IMR-90 (cell line): ENCODE data around the gene LDAH. TPM values are rescaled to one million over a fixed set of nuclear protein-coding genes. Genes with fewer than 3 reads are reported as not detected.

Experiments
- ATAC-seq: fragments of 200-7000 bp; cut with Tn5 transposase; 2 replicates; pipeline ENCODE4 v1.9.1; 2020; ENCODE audit warnings: low read depth, mild to moderate bottlenecking, moderate library complexity
- BruUV-seq: library from RNA; stranded (reverse); fragments of 400-500 nt; replicated peaks from 2 replicates; lab custom pipeline; 2021; lab: Mats Ljungman, UMichigan
- CTCF ChIA-PET: fragments of 300-600 bp; formaldehyde crosslinking; extraction: SDS; loops from one replicate; lab custom pipeline; 2021; ENCODE audit warnings: antibody characterized with exemption; lab: Yijun Ruan, JAX
- POLR2A ChIA-PET: fragments of 300-600 bp; sonication (Branson Sonifier 250); formaldehyde crosslinking; loops from one replicate; lab custom pipeline; 2022; ENCODE audit warnings: antibody characterized with exemption; ENCODE audit not compliant: unreplicated experiment; lab: Charles Lee
- DNase-seq: peaks from one replicate; pipeline ENCODE4 v3.0.0; 2013
- H2AFZ ChIP-seq: replicated peaks from 2 replicates; pipeline ENCODE3; 2013; ENCODE audit warnings: low read length, mild to moderate bottlenecking; ENCODE audit not compliant: poor library complexity
- H2AK5ac ChIP-seq: 2 replicates; pipeline ENCODE4 v1.6.1; 2013; ENCODE audit warnings: low read depth, low read length, inconsistent platforms
- H2AK9ac ChIP-seq: replicated peaks from 2 replicates; pipeline ENCODE3; 2013; ENCODE audit warnings: mild to moderate bottlenecking, low read depth, low read length, moderate library complexity; ENCODE audit not compliant: poor library complexity
- H2BK120ac ChIP-seq: 2 replicates; pipeline ENCODE4 v1.6.1; 2013; ENCODE audit warnings: low read depth, low read length, inconsistent platforms
- H2BK15ac ChIP-seq: 3 replicates; pipeline ENCODE4 v1.6.1; 2013; ENCODE audit warnings: low read depth, low read length, inconsistent platforms
- H2BK20ac ChIP-seq: 2 replicates; pipeline ENCODE4 v1.6.1; 2013; ENCODE audit warnings: low read depth, mild to moderate bottlenecking, inconsistent platforms, low read length, moderate library complexity
- H2BK5ac ChIP-seq: 2 replicates; pipeline ENCODE4 v1.6.1; 2013; ENCODE audit warnings: mild to moderate bottlenecking, low read depth, low read length, inconsistent platforms; ENCODE audit not compliant: poor library complexity, severe bottlenecking
- H3K14ac ChIP-seq: replicated peaks from 2 replicates; pipeline ENCODE4 v1.6.1; 2013; ENCODE audit warnings: low read depth, low read length, inconsistent platforms
- H3K18ac ChIP-seq: 2 replicates; pipeline ENCODE4 v1.6.1; 2013; ENCODE audit warnings: low read depth, low read length, control low read depth
- H3K23ac ChIP-seq: 2 replicates; pipeline ENCODE4 v1.6.1; 2013; ENCODE audit warnings: low read depth, low read length, inconsistent platforms
- H3K27ac ChIP-seq: 2 replicates; pipeline ENCODE4 v1.5.1; 2013; ENCODE audit warnings: mild to moderate bottlenecking, control low read depth, low read length; ENCODE audit not compliant: insufficient read depth
- H3K27me3 ChIP-seq: 2 replicates; pipeline ENCODE4 v1.6.1; 2013; ENCODE audit warnings: low read length; ENCODE audit not compliant: control insufficient read depth, insufficient read depth
- H3K36me3 ChIP-seq: 2 replicates; pipeline ENCODE4 v1.6.1; 2013; ENCODE audit warnings: low read length, mixed read lengths; ENCODE audit not compliant: control insufficient read depth, insufficient read depth
- H3K4ac ChIP-seq: 2 replicates; pipeline ENCODE4 v1.6.1; 2013; ENCODE audit warnings: low read depth, low read length, inconsistent platforms
- H3K4me1 ChIP-seq: 2 replicates; pipeline ENCODE4 v1.6.1; 2013; ENCODE audit warnings: low read length, mixed read lengths; ENCODE audit not compliant: control insufficient read depth, insufficient read depth
- H3K4me2 ChIP-seq: 2 replicates; pipeline ENCODE4 v1.6.1; 2013; ENCODE audit warnings: low read depth, mild to moderate bottlenecking, control low read depth, low read length, moderate library complexity
- H3K4me3 ChIP-seq: 2 replicates; pipeline ENCODE4 v1.5.1; 2013; ENCODE audit warnings: low read depth, mild to moderate bottlenecking, control low read depth, low read length, moderate library complexity; ENCODE audit not compliant: insufficient read depth
- H3K56ac ChIP-seq: 2 replicates; pipeline ENCODE4 v1.6.1; 2013; ENCODE audit warnings: low read length, inconsistent platforms; ENCODE audit not compliant: insufficient read depth; ENCODE audit errors: extremely low read depth
- H3K79me1 ChIP-seq, 2 experiments: 2 replicates each; pipeline ENCODE4 v1.6.1; 2013; ENCODE audit warnings: low read length in 2 of 2, inconsistent platforms in 1 of 2, low read depth in 1 of 2
- H3K9ac ChIP-seq: 2 replicates; pipeline ENCODE4 v1.6.1; 2013; ENCODE audit warnings: low read depth, low read length, control low read depth
- H3K9me1 ChIP-seq: 2 replicates; pipeline ENCODE4 v1.6.1; 2013; ENCODE audit warnings: low read length, inconsistent platforms; ENCODE audit not compliant: insufficient read depth
- H3K9me3 ChIP-seq: 2 replicates; pipeline ENCODE4 v1.6.1; 2013; ENCODE audit warnings: low read length; ENCODE audit not compliant: control insufficient read depth, insufficient read depth
- H4K20me1 ChIP-seq: 2 replicates; pipeline ENCODE4 v1.6.1; 2013; ENCODE audit warnings: low read length, inconsistent platforms; ENCODE audit not compliant: insufficient read depth
- H4K5ac ChIP-seq: 2 replicates; pipeline ENCODE4 v1.6.1; 2013; ENCODE audit warnings: mild to moderate bottlenecking, low read depth, low read length, control low read depth
- H4K8ac ChIP-seq, 2 experiments: 2 replicates each; pipeline ENCODE4 v1.6.1; 2013; ENCODE audit warnings: low read depth in 2 of 2, low read length in 2 of 2, control low read depth in 1 of 2, inconsistent platforms in 1 of 2
- H4K91ac ChIP-seq: 2 replicates; pipeline ENCODE4 v1.6.1; 2013; ENCODE audit warnings: low read depth, low read length, inconsistent platforms; ENCODE audit not compliant: insufficient read depth
- RCOR1 ChIP-seq: IDR thresholded peaks from 2 replicates; pipeline ENCODE4 v1.6.1; 2012; ENCODE audit warnings: mild to moderate bottlenecking, low read length, improper control_type of control experiment; ENCODE audit not compliant: insufficient replicate concordance
- WGBS, 2 experiments: methylation state at CpG; one replicate each; pipeline versions ENCODE4 v1.1.5 to v1.1.7; 2013; ENCODE audit warnings: missing lambda C conversion rate in 2 of 2; ENCODE audit not compliant: insufficient read length in 1 of 2; ENCODE audit errors: extremely low coverage in 2 of 2; 5-methylcytosine and 5-hydroxymethylcytosine counted together
- dilution Hi-C: fragments of 300-500 bp; cut with HindIII; formaldehyde crosslinking; loops from one replicate; pipeline ENCODE4 v1.14.3; 2018; ENCODE audit warnings: low sequenced_read_pairs; ENCODE audit not compliant: unreplicated experiment
- in situ Hi-C: fragments of 300-500 bp; cut with MboI; formaldehyde crosslinking; loops from 3 replicates; pipeline ENCODE4 v1.14.3; 2019; ENCODE audit warnings: low sequenced_read_pairs, inconsistent platforms, mixed read lengths
- intact Hi-C: fragments of 100-400 bp; cut with micrococcal nuclease; formaldehyde crosslinking; loops from 2 replicates; pipeline ENCODE4 v1.10.0; 2022
- polyA plus RNA-seq, 3 experiments: library from polyadenylated mRNA; depleted of rRNA; stranded (reverse); fragments of >200 nt; gene quantifications; 2 replicates each; pipeline ENCODE4 v1.2.3, GENCODE V29; 2012; ENCODE audit warnings: low replicate concordance in 1 of 3
- total RNA-seq: library from RNA; depleted of rRNA; stranded (reverse); fragments of >200 nt; gene quantifications from 2 replicates; pipeline ENCODE4 v1.2.3, GENCODE V29; 2012

The LDAH gene
- total and polyA plus RNA-seq, 2 of the 4 experiments (the other 2 are of a cell fraction): 12.1 to 31.7 TPM

GRCh38 chr2:20648831-20649230, 174.1 kb downstream of the LDAH start:
- no peak overlapping the region for H2AFZ ChIP-seq
- no peaks in the 10 kb centered on the region for H3K27me3 ChIP-seq
- no peak overlapping the region for H3K4me2 ChIP-seq

More at GRCh38 chr2:20648831-20649230, 174.1 kb downstream of the LDAH start:
- H2AK5ac ChIP-seq: no peak overlapping the region
- no peak overlapping the region for H4K8ac ChIP-seq
- H3K56ac ChIP-seq: no peak overlapping the region
- in situ Hi-C loops (no loop called here), intact Hi-C loops (no loop called here), dilution Hi-C loops (loop anchor here (25.0 kb wide), 1 partner anchor 262 kb away; no protein-coding TSS in a partner anchor)
- H3K36me3 ChIP-seq: peaks cover 10% of the 10 kb centered on the region; the same call in 1 of the 2 replicates
- H3K14ac ChIP-seq: no peak overlapping the region
- DNase-seq: no peak
- ChIA-PET CTCF (interaction anchor here (0.5 kb wide), 1 partner anchor 403 kb away, joined by 3 read pairs; no protein-coding TSS in a partner anchor), POLR2A (interaction anchor here (1.4 kb wide), 1 partner anchor 202 kb away, joined by 5 read pairs; the partner anchor contains the start of gene RHOB)
- no peak overlapping the region for H2BK120ac ChIP-seq
- BruUV-seq: no TSS peak
- peaks cover 9% of the 10 kb centered on the region for H3K4me1 ChIP-seq
- no peak for TF ChIP-seq RCOR1
- no peak overlapping the region for H2BK15ac ChIP-seq
- H2BK5ac ChIP-seq: no peak overlapping the region
- H3K79me1 ChIP-seq: peaks cover 10 to 38% of the 10 kb centered on the region in 2 experiments; a peak in 3 of 4 replicates
- ATAC-seq: no peak
- H2AK9ac ChIP-seq: no peak overlapping the region
- H3K4ac ChIP-seq: no peak overlapping the region
- H3K9me1 ChIP-seq: peaks cover 9% of the 10 kb centered on the region
- no peak overlapping the region for H4K91ac ChIP-seq
- peaks cover 8% of the 10 kb centered on the region; the same call in 1 of the 2 replicates for H4K20me1 ChIP-seq
- H3K27ac ChIP-seq: no peak overlapping the region
- no peak overlapping the region for H4K5ac ChIP-seq
- H3K18ac ChIP-seq: no peak overlapping the region
- H3K9ac ChIP-seq: no peak overlapping the region
- H2BK20ac ChIP-seq: no peak overlapping the region
- WGBS, 2 experiments: 93% methylated on average over 9 of the region's 9 CpGs; no CpG with 5 or more reads in 1 of the 2 experiments
- no peaks in the 10 kb centered on the region for H3K9me3 ChIP-seq
- H3K4me3 ChIP-seq: no peak overlapping the region
- H3K23ac ChIP-seq: no peak overlapping the region
